ENCODE results near the gene STAT2. TPM values are rescaled to one million over a fixed set of nuclear protein-coding genes. Genes with fewer than 3 reads are reported as not detected.

The STAT2 gene
- total and polyA plus RNA-seq, 2 experiments from 2014 or later = 15.6 to 67.9 TPM

GRCh38 chr12:56296295-56296694 is 63.6 kb downstream of the STAT2 start:
- peaks cover 18% of the 10 kb centered on the region for H3K4me1 ChIP-seq (ENCODE audit: insufficient read depth)
- H3F3A ChIP-seq (replicated peaks; ENCODE audit: low read depth) = peaks cover 8% of the 10 kb centered on the region
- peaks cover 85% of the 10 kb centered on the region for H3K79me2 ChIP-seq (replicated peaks; ENCODE audit: insufficient read depth)
- peaks cover 29% of the 10 kb centered on the region for H3K36me3 Mint-ChIP-seq (ENCODE audit: low read depth)
- peak overlapping the region; percentile 48; the same call in 1 of the 2 replicates for H3K27ac ChIP-seq (ENCODE audit: low read depth)
- H3K4me2 ChIP-seq = no peak overlapping the region
- H3K9me3 Mint-ChIP-seq = no peaks in the 10 kb centered on the region
- peaks cover 20% of the 10 kb centered on the region for H4K20me1 ChIP-seq (replicated peaks; ENCODE audit: insufficient read depth)
- H3K27ac Mint-ChIP-seq = no peak overlapping the region; the same call in 1 of the 2 replicates
- no peak overlapping the region for H3K4me3 ChIP-seq
- H3K27me3 Mint-ChIP-seq (ENCODE audit: insufficient read depth, low read depth, poor library complexity) = peaks cover 11% of the 10 kb centered on the region
- no peak for TF ChIP-seq NANOG (IDR thresholded peaks at IDR 0.05; ENCODE audit: borderline replicate concordance)
- TF ChIP-seq CREB1 (CRISPR knock-in tag; IDR thresholded peaks at IDR 0.05; ENCODE audit: low read depth) = no peak
- no peak for TF ChIP-seq EZH2phosphoT487 (IDR thresholded peaks at IDR 0.05; ENCODE audit: unreplicated experiment)
- no peak for TF ChIP-seq ETS1 (IDR thresholded peaks at IDR 0.05)
- no peaks in the 10 kb centered on the region for H3K9me2 ChIP-seq (ENCODE audit: insufficient read depth)
- no peaks in the 10 kb centered on the region for H3K27me3 ChIP-seq (ENCODE audit: insufficient read depth)
- peaks cover 16% of the 10 kb centered on the region for H3K4me1 Mint-ChIP-seq
- H3K36me3 ChIP-seq (ENCODE audit: insufficient read depth) = peaks cover 13% of the 10 kb centered on the region; the same call in 1 of the 2 replicates
- DNase-seq (ENCODE audit: low spot score) = no peak
- H3K4me3 Mint-ChIP-seq = no peak overlapping the region
- no peak for ATAC-seq
- no peak overlapping the region for H2AFZ ChIP-seq

- peaks cover 10% of the 10 kb centered on the region for H4K20me1 ChIP-seq (replicated peaks; ENCODE audit: insufficient read depth)
- no peak overlapping the region for H2AFZ ChIP-seq
- no peak overlapping the region for H3K4me3 ChIP-seq
- peaks cover 8% of the 10 kb centered on the region; the same call in 1 of the 2 replicates for H3F3A ChIP-seq (replicated peaks; ENCODE audit: low read depth)
- Mint-ChIP-seq H3K9me3 (no peaks in the 10 kb centered on the region), H3K36me3 (ENCODE audit: low read depth) (peaks cover 40% of the 10 kb centered on the region), H3K27ac (no peak overlapping the region), H3K27me3 (ENCODE audit: insufficient read depth, low read depth, poor library complexity) (peaks cover 7% of the 10 kb centered on the region), H3K4me1 (peaks cover 6% of the 10 kb centered on the region; the same call in 1 of the 3 replicates), H3K4me3 (no peak overlapping the region)
- H3K4me1 ChIP-seq (ENCODE audit: insufficient read depth) = peaks cover 6% of the 10 kb centered on the region
- ATAC-seq (no peak), DNase-seq (ENCODE audit: low spot score) (no peak)
- no peaks in the 10 kb centered on the region for H3K9me2 ChIP-seq (ENCODE audit: insufficient read depth)
- peaks cover 100% of the 10 kb centered on the region for H3K79me2 ChIP-seq (replicated peaks; ENCODE audit: insufficient read depth)
- H3K36me3 ChIP-seq (ENCODE audit: insufficient read depth) = peaks cover 14% of the 10 kb centered on the region; the same call in 1 of the 2 replicates
- H3K27ac ChIP-seq (ENCODE audit: low read depth) = no peak overlapping the region
- no peaks in the 10 kb centered on the region for H3K27me3 ChIP-seq (ENCODE audit: insufficient read depth)
- no peak overlapping the region for H3K4me2 ChIP-seq
- TF ChIP-seq ETS1 (IDR thresholded peaks at IDR 0.05) = no peak
- no peak for TF ChIP-seq EZH2 (IDR thresholded peaks at IDR 0.05; ENCODE audit: low read depth, unreplicated experiment)
- no peak for TF ChIP-seq CREB1 (CRISPR knock-in tag; IDR thresholded peaks at IDR 0.05; ENCODE audit: low read depth)
- no peak for TF ChIP-seq JUNB (IDR thresholded peaks at IDR 0.05; ENCODE audit: unreplicated experiment)
- no peak for TF ChIP-seq STAT1 (IDR thresholded peaks at IDR 0.05; ENCODE audit: unreplicated experiment)
- no peak for TF ChIP-seq POLR2AphosphoS5 (IDR thresholded peaks at IDR 0.05; ENCODE audit: low read depth)
- no peak for TF ChIP-seq ZNF331 (CRISPR knock-in tag; IDR thresholded peaks at IDR 0.05; ENCODE audit: low read depth)
- TF ChIP-seq EZH2phosphoT487 (IDR thresholded peaks at IDR 0.05; ENCODE audit: unreplicated experiment) = no peak
- TF ChIP-seq ZNF114 (CRISPR knock-in tag; IDR thresholded peaks at IDR 0.05) = no peak
- no peak for TF ChIP-seq NANOG (IDR thresholded peaks at IDR 0.05; ENCODE audit: borderline replicate concordance)
- no peak for TF ChIP-seq ZNF462 (CRISPR knock-in tag; IDR thresholded peaks at IDR 0.05)
Measured at GRCh38 chr12:56293795-56294194, 66.1 kb downstream of the STAT2 start.

Data from GM23338 (cell line).